Ovary (tissue), 3 donors: ENCODE results near the gene BBS9.

Experiments used
- EP300 ChIP-seq: sonication (generic); formaldehyde crosslinking; IDR thresholded peaks from one replicate; pipeline ENCODE4 v1.6.1; 2017; ENCODE audit warnings: antibody characterized with exemption
- TF ChIP-seq, protein P1 (sequence below), 3 donors: fragments of 450-650 bp in 2 of 3; fragments of 200-600 bp in 1 of 3; IDR thresholded peaks; one replicate each; pipeline versions ENCODE4 v1.5.1 to v1.8.0; 2016 to 2022; ENCODE audit warnings: antibody characterized with exemption in 3 of 3, mild to moderate bottlenecking in 1 of 3
- donor health status: DM: no; HTN: no; CAD: no.

- TF ChIP-seq, protein P1, sequence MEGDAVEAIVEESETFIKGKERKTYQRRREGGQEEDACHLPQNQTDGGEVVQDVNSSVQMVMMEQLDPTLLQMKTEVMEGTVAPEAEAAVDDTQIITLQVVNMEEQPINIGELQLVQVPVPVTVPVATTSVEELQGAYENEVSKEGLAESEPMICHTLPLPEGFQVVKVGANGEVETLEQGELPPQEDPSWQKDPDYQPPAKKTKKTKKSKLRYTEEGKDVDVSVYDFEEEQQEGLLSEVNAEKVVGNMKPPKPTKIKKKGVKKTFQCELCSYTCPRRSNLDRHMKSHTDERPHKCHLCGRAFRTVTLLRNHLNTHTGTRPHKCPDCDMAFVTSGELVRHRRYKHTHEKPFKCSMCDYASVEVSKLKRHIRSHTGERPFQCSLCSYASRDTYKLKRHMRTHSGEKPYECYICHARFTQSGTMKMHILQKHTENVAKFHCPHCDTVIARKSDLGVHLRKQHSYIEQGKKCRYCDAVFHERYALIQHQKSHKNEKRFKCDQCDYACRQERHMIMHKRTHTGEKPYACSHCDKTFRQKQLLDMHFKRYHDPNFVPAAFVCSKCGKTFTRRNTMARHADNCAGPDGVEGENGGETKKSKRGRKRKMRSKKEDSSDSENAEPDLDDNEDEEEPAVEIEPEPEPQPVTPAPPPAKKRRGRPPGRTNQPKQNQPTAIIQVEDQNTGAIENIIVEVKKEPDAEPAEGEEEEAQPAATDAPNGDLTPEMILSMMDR (IDR thresholded peaks at IDR 0.05), result no peak
- no peak for TF ChIP-seq EP300
These were observed 493.9 kb downstream of the BBS9 start for GRCh38 chr7:33623267-33623666.
